ENCODE data around the gene ARL13B.
"Not testable (repeated sequence)": the region's sequence is repeated elsewhere in the genome, so short reads cannot be mapped to it uniquely, and the experiment has no call there.

Gene ARL13B

DNA sequence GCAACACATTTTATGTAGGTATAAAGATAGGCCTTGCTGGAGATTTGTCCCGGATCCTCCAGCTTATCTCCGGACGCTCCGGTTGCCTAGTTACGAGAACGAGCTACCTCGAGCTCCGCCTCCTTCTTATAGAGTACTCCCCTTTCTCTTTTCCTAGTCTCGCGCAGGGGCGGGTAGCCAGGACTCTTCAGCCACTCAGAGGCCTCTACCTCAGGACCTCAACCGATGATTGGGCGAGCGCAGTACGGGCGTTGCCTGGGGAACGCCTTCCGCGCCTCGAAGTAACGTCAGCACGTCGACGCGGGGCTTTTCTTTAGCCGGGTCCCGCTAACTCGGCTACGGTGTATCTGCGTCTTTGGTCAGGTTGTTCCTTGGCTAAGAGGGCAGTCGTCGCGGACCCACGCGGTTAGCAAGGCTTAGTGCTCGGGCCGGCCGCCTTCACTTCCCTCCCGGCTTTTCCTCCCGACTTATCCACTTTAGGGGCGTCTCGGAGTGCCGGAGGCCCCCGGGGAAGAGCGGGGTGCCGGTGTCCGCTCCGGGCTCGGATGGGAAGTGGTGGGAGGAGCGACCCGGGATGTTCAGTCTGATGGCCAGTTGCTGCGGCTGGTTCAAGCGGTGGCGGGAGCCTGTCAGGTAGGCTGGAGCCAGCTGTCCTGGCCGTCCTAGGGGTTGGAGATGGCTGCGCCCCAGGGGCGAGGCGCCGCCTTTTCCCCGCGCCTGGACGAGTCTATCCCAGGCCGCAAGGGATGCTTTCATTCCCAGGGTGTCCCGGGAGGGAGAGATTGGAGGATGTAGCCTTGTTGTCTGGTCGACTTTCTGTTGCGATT, at the start of gene ARL13B:
ARL13B (plus strand) TSS at position 306 of the 827 bp plus-strand sequence; CDS start at position 575, 269 bp downstream.
- in situ Hi-C loops (cut with HindIII; ENCODE audit: low sequenced_read_pairs), result no loop called here

DNA sequence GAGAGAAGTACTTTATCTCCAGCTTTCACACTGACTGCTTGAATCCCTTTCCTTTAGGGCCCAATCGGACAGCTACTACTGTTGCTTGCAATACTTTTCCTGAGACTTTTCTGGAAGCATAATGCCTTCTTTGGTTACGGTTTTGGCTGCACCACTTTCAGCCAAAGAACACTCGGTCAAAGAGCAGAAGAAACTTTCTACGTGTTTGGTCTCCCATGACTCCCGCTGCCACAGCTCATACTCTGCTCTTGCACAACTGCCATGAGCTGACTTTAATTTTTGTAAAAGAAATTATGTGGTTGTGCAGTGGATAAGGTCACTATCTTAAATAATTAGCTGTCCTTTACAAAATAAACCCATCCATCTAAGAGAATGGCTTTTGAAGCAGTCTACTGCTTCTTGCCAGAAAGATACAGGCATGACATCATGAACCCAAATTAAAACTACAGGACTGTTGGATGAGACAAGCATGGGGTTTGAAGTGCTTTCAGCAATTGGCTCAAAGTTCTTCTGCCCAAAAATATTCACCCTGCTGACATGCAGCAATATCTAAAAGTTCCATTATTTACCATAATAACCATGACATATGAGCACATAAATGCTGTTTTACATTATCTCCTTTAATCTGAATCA, 48.2 kb upstream of the ARL13B start:
- in situ Hi-C loops (cut with HindIII; ENCODE audit: low sequenced_read_pairs), result no loop called here

DNA sequence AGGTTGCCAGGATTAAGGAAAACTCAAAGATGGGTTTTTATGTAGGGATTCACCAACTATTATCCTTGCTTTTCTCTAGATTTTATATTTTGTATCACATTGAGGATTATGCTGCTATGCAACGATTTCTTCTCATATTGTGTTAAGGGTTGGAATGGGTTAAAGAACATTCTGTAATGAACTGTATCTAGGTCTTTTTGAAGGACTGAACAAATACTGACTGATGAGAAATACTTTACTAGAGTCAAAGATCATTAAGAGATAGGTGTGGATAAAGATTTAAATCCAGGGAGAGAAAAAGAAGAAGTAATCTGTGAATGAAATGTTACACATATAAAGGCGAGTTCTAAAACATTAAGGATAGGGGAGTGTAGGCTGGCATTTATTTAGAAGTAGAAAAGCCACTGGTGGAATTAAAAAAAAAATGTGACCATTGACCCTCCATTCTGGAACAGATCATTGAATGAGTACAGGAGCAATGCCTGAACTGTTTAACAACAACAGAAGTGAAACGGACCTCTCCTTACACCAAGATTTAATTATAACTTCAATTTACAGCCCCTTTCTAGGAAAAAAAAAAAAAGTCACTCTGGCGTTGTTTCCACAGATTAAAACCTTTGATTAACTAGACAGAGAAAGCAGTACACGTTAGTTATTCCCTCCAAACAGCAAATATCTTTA, 45.4 kb upstream of the ARL13B start:
- in situ Hi-C loops (cut with HindIII; ENCODE audit: low sequenced_read_pairs), result no loop called here

DNA sequence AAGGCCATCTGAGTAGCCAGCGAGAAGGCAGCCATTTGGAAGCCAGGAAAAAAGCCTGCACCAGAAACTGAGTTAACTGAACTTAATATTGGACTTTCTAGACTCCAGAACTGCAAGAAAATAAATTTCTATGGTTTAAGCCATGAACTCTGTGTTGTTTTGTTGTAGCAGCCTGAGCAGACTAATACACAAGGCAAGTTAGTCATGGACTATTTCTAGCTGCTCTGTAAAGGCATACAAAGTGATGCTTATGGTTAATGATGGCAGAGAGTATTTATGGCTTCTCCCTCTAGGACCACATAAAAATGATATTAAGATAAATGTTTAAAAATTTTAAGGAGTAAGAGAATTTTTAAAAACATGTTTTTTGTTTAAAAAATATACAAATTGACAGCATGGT, 43.4 kb upstream of the ARL13B start:
- in situ Hi-C loops (cut with HindIII; ENCODE audit: low sequenced_read_pairs), result no loop called here

DNA sequence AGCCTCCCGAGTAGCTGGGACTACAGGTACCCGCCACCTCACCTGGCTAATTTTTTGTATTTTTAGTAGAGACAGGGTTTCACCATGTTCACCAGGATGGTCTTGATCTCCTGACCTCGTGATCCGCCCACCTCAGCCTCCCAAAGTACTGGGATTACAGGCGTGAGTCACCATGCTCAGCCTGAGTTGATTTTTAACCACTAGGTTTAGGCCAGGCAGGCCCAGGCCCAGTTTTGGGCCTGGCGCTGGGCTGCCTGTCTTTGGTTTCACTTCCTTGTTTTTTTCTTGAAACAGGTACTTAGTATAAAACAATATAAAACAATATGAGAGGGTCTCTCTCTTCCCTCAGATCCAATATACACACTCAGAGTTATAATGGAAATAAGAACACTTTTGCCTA, 42.5 kb upstream of the ARL13B start:
- in situ Hi-C loops (cut with HindIII; ENCODE audit: low sequenced_read_pairs), result not testable (repeated sequence)

DNA sequence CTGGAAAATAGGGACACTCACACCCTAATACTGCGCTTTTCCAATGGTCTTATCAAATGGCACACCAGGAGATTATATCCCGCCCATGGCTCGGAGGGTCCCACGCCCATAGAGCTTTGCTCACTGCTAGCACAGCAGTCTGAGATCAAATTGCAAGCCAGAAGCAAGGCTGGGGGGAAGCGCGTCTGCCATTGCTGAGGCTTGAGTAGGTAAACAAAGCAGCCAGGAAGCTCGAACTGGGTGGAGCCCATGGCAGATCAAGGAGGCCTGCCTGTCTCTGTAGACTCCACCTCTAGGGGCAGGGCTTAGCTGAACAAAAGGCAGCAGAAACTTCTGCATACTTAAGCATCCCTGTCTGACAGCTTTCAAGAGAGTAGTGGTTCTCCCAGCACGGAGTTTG, 30.0 kb upstream of the ARL13B start:
- in situ Hi-C loops (cut with HindIII; ENCODE audit: low sequenced_read_pairs), result not testable (repeated sequence)

DNA sequence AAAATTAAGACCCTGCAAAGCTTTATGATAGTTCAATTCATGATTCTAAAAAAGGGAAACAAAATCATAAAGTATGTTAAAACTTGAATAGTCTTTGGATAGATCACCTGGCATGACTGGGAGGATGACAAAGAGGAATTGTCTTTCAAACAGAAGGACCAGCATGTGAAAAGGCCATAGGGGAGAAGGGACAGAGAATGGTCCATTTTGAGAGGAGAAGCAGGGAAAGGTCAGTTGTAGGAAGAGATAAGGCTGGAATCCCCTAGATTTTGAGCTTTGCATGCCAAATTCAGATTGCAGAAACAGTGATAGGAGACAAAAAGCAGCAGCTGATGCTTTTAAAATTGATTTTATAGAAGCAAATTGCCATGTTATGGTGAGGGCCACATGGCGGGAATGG, 18.9 kb upstream of the ARL13B start:
- in situ Hi-C loops (cut with HindIII; ENCODE audit: low sequenced_read_pairs), result no loop called here

DNA sequence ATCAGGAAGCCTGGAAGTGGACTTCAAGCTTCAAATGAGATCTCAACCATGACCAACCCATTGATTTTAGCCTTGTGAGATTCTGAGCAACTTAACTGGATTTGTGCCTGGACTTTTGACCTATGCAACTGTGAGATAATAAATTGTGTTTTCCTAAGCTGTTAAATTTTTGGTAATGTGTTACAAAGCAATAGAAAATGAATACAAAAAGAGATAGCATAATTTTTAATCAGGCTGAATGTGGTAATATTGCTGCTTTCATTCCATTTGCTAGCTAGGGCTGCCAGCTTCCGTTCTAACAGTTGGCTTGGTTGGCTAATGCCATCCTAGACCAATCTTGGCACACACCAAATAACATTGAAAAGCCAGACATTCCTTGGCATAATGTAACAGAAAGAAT, 18.5 kb upstream of the ARL13B start:
- in situ Hi-C loops (cut with HindIII; ENCODE audit: low sequenced_read_pairs), result no loop called here

DNA sequence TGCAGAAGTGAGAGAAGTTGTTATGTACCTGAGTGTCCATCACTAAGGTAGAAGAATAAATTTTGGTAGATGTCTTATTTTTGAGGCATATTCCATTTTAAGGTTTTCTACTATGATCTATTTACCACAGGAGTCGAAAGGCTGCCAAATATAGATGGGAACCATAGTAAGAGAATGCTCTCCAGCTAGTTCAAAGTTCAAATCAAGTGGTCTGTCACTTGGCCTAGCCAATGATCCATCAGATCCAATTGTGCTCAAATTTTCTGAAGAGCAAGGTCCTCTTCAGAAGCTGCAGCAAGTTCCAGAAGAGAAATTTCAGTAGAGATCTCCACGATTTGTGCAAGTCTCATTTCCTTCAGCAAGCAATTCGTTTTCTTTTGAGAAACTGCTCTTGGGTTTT, 17.2 kb upstream of the ARL13B start:
- in situ Hi-C loops (cut with HindIII; ENCODE audit: low sequenced_read_pairs), result no loop called here

DNA sequence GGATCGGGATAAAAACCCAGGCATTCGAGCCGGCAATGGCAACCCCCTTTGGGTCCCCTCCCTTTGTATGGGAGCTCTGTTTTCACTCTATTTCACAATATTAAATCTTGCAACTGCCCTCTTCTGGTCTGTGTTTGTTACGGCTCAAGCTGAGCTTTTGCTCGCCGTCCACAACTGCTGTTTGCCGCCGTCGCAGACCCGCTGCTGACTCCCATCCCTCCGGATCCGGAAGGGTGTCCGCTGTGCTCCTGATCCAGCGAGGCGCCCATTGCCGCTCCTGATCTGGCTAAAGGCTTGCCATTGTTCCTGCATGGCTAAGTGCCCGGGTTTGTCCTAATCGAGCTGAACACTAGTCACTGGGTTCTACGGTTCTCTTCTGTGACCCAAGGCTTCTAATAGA, 14.8 kb upstream of the ARL13B start:
- in situ Hi-C loops (cut with HindIII; ENCODE audit: low sequenced_read_pairs), result not testable (repeated sequence)

DNA sequence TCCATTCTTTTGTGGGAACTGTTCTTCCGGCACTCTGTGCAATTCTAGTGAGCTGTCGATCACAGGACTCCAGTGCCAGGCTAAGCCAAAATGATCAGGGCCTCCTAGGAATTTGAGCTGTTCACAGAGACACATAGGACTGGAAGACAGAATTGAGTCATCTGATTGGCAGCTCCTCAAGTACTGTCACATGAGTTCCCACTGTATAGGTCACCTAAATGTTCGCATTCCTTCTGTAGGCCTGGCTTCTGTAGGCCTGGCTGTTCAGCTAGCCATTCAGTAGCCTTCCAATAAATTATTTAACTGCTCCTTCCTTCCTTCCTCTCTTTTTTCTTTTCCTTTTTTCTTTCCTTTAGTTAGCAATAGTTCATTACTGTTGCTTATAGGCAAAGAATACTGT, 10.5 kb upstream of the ARL13B start:
- in situ Hi-C loops (cut with HindIII; ENCODE audit: low sequenced_read_pairs), result no loop called here

DNA sequence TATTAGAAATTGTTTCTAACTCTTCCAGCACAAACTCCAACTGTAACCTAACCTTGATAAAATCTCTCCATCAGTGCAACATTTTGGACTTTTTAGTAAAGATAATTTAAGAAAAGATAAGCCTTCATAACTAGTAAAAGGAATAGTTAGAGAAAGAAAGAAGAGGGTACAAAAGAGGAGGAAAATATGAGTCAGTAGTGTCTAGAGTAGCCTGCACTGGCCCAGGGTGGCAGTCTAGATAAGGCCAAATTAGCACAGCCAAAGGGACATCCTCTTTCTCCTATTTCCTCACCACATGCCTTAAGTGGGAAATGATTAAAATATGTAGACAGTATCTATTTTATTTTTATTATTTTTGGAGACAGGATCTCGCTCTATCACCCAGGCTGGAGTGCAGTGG, 10.0 kb upstream of the ARL13B start:
- in situ Hi-C loops (cut with HindIII; ENCODE audit: low sequenced_read_pairs), result no loop called here

DNA sequence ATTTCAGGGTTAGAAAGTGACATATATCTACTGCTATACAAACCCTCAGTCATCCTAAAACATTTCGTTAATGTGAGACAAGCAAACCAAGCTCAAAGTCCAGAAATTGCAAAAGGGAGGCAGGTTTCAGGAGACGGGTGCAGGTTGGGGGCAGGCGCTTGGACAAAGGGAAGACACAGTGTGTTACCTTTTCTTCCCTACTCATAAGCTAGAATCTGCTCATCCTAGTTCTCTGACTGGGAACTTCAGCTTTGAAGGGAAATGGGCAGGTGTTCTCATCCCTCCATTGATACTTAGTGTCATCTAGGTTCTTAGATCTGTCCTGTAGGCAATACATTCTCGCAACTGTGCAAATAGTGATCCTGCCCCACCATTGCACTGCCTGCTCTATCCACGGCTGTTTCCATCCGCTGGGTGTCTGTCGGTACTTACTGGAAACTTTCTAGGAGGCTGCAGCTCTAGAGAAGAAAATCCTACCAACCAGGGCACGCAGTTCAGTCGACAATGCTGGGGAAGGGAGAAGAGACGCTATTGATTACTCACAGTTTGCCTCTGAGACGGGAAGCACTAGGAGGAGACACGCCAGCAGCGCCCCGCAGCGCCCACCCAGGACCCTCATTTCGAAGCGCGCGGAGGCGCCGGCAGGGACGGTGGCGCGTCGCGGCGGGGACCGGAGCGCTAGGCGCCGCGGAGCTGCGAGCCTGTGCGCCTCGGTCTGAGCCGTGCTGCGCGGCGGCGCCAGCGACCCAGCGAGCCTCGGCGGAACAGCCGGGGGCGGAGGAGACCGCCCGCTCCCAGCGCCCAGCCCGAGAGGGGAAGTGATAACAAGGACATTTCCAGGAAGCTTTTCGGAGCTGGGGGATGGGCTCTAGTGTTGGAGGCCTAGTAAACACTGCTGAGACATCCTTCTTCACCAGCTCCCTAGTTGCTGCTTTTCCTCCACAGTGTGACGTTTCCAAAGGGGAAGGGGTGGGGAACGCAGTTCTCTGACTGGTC, 6.5 kb upstream of the ARL13B start, which contains the start of gene PROS1:
PROS1 (minus strand) TSS at position 766 of the 996 bp plus-strand sequence; CDS start at position 619, 147 bp downstream.
- in situ Hi-C loops (cut with HindIII; ENCODE audit: low sequenced_read_pairs), result no loop called here

DNA sequence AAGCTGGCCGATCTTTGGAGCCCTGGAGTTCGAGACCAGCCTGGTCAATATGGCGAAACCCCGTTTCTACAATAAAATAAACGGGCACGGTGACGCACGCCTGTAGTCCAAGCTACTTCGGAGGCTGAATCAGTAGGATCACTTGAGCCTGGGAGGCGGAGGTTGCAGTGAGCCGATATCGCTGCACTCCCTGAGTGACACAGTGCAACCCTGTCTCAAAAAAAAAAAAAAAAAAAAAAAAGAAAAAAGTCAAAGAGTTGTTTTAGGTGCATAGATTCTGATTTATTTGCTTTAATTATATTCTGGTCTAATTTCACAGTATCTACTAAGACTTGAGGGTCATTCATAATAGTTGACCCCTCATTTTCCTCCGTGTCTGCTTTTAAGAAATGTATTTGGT, 1.7 kb downstream of the ARL13B start:
- in situ Hi-C loops (cut with HindIII; ENCODE audit: low sequenced_read_pairs), result no loop called here

DNA sequence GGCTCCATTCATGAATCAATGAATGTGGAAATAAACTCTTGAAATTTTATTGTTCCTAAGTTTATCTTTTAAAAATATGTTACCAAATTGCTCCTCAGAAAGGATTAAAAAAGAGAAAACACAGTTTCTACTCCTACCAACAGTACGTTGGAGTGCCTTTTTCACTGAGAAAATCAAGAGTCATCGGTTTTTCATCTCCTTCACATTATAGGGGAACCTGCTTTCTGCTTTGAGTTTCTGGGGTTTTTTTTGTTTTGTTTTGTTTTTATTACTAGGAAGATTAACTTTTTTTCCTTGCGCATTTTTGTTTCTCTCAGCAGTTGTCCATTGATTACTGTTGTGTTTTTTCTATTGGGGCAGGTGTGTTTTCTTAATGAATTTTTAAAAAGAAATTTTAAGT, 3.5 kb downstream of the ARL13B start:
- in situ Hi-C loops (cut with HindIII; ENCODE audit: low sequenced_read_pairs), result no loop called here

DNA sequence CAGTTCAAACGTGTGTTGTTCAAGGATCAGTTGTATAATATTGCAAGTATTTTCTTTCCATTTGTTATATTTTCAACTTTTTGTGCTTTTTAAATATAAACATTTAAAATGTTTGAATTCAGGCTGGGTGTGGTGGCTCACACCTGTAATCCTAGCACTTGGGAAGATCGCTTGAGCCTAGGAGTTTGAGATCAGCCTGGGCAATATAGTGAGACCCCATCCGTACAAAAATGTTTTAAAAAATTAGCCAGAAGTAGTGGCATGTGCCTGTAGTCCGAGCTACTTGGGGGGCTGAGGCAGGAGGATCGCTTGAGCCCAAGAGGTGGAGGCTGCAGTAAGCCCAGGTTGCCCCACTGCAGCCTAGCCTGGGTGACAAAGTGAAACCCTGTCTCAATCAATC, 4.7 kb downstream of the ARL13B start:
- in situ Hi-C loops (cut with HindIII; ENCODE audit: low sequenced_read_pairs), result no loop called here

DNA sequence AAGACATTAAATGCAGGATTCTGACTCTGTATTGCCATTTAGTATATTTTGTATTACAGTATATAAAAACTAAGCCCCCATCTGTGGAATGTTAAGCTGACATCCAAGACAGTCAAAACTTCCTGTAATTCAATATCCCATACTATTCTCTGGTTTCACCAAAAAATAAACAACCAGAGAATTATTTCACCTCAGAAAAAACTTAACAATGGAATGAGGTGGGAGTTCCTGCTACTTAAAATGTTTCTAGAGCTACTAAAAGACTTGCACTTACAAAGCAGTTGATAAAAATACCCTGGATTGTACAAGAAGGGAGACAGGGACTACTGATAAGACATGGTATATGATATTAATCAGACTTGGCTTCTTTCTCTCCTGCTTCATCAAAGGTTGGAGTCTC, 8.3 kb downstream of the ARL13B start:
- in situ Hi-C loops (cut with HindIII; ENCODE audit: low sequenced_read_pairs), result no loop called here

DNA sequence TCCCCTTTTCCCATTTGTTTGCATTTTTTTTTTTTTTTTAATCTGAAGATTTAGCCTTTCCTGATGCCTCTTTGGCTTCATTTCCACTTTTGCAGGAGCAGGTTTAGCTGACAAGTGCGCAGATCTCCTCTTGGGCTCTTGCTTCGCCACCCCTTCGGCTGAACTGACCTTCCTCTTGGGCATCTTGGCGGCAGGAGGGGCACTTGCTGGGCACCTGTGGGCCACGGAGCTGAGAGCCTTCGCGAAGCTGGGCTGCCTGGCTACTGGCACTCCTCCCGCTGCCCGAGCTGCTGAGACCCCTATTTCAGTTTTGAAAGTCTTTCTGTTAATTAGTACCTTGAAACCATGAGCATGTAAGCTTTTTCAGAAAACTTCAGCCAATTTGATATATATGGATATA, 8.8 kb downstream of the ARL13B start:
- in situ Hi-C loops (cut with HindIII; ENCODE audit: low sequenced_read_pairs), result no loop called here

DNA sequence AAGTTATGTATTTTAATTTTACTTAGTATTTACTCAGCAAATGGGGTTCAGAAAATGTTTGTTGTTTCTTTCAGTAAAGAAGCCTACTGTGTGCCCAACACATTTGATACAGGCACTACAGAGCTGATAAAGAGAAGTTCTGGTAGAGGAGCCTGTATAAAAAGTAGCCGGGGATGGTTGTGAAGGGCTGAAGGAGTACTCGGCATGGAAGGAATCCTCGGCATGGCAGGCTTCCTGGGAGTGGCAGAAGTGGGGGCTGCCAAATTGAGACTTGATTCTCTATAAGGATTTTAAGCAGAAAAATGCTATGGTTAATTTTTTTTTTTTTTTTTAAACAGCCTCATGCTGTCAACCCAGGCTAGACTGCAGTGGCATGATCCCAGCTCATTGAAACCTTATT, 9.3 kb downstream of the ARL13B start:
- in situ Hi-C loops (cut with HindIII; ENCODE audit: low sequenced_read_pairs), result no loop called here

DNA sequence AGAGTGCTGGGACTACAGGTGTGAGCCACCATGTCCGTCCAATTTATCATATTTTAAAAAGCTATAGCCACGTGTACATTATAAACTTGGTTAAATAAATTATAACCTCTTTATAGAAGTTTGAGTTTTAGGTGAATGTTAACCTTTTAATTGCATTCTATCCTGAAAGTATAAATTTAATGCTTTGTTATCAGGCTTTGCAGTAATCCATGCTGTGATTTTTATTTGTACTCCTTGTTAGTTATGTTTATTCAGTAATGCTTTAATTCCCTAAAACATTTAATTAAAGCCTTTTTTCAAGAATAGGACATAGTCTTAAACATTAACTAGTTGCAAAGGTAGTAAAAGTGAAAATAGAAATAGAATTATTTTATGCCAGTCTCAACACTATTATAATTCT, 11.7 kb downstream of the ARL13B start:
- in situ Hi-C loops (cut with HindIII; ENCODE audit: low sequenced_read_pairs), result loop anchor here (5.0 kb wide), 1 partner anchor 34 kb away; no protein-coding TSS in a partner anchor
